ENCODE results near the gene INTS4.

INTS4 gene

GRCh38 chr11:77990981-77991380 is 3.5 kb downstream of the INTS4 start:
- no peak for TF ChIP-seq SIN3A (IDR thresholded peaks at IDR 0.05; ENCODE audit: borderline replicate concordance, insufficient read depth, low read length)
- no peak for TF ChIP-seq FOXP2 (optimal IDR thresholded peaks at IDR 0.05; ENCODE audit: borderline replicate concordance, extremely low read depth, extremely low read length, insufficient read depth)
- TF ChIP-seq REST (IDR thresholded peaks at IDR 0.05; ENCODE audit: insufficient read depth in 1 of 2, low read depth in 2 of 2, low read length in 2 of 2), result no peak
- no peak for TF ChIP-seq TAF1 (IDR thresholded peaks at IDR 0.05; ENCODE audit: borderline replicate concordance, insufficient read depth, low read length)
- no peak for TF ChIP-seq POLR2AphosphoS5 (IDR thresholded peaks at IDR 0.05; ENCODE audit: low read depth, low read length)

- TF ChIP-seq POLR2AphosphoS5 (IDR thresholded peaks at IDR 0.05; ENCODE audit: low read depth, low read length) (no peak), FOXP2 (optimal IDR thresholded peaks at IDR 0.05; ENCODE audit: borderline replicate concordance, extremely low read depth, extremely low read length, insufficient read depth) (no peak), TAF1 (IDR thresholded peaks at IDR 0.05; ENCODE audit: borderline replicate concordance, insufficient read depth, low read length) (no peak), REST (IDR thresholded peaks at IDR 0.05; ENCODE audit: insufficient read depth in 1 of 2, low read depth in 2 of 2, low read length in 2 of 2) (no peak), SIN3A (IDR thresholded peaks at IDR 0.05; ENCODE audit: borderline replicate concordance, insufficient read depth, low read length) (no peak)
These were observed 13.0 kb downstream of the INTS4 start for GRCh38 chr11:77981346-77981947.

GRCh38 chr11:77968337-77968736 is 26.1 kb downstream of the INTS4 start:
- TF ChIP-seq SIN3A (IDR thresholded peaks at IDR 0.05; ENCODE audit: borderline replicate concordance, insufficient read depth, low read length) (no peak), POLR2AphosphoS5 (IDR thresholded peaks at IDR 0.05; ENCODE audit: low read depth, low read length) (no peak), TAF1 (IDR thresholded peaks at IDR 0.05; ENCODE audit: borderline replicate concordance, insufficient read depth, low read length) (no peak), FOXP2 (optimal IDR thresholded peaks at IDR 0.05; ENCODE audit: borderline replicate concordance, extremely low read depth, extremely low read length, insufficient read depth) (no peak), REST (IDR thresholded peaks at IDR 0.05; ENCODE audit: insufficient read depth in 1 of 2, low read depth in 2 of 2, low read length in 2 of 2) (no peak)

- no peak for TF ChIP-seq FOXP2 (optimal IDR thresholded peaks at IDR 0.05; ENCODE audit: borderline replicate concordance, extremely low read depth, extremely low read length, insufficient read depth)
- no peak for TF ChIP-seq REST (IDR thresholded peaks at IDR 0.05; ENCODE audit: insufficient read depth in 1 of 2, low read depth in 2 of 2, low read length in 2 of 2)
- no peak for TF ChIP-seq SIN3A (IDR thresholded peaks at IDR 0.05; ENCODE audit: borderline replicate concordance, insufficient read depth, low read length)
- TF ChIP-seq TAF1 (IDR thresholded peaks at IDR 0.05; ENCODE audit: borderline replicate concordance, insufficient read depth, low read length), result no peak
- no peak for TF ChIP-seq POLR2AphosphoS5 (IDR thresholded peaks at IDR 0.05; ENCODE audit: low read depth, low read length)
These were observed 26.7 kb downstream of the INTS4 start for GRCh38 chr11:77967753-77968152.

All from PFSK-1 (cell line).